AG09309 (cell line): ENCODE data around the gene PRKG1.

Source experiments
- DNase-seq: peaks from one replicate; pipeline ENCODE4 v3.0.0-alpha.2; 2010; ENCODE audit warnings: low read depth
- H3K4me3 ChIP-seq: 2 replicates; pipeline ENCODE4 v1.5.1; 2011; ENCODE audit warnings: mild to moderate bottlenecking, low read depth, low read length, moderate library complexity; ENCODE audit not compliant: control insufficient read depth
- CTCF ChIP-seq: IDR thresholded peaks from 2 replicates; pipeline ENCODE4 v1.5.1; 2011; ENCODE audit warnings: mild to moderate bottlenecking, low read depth, low read length, inconsistent platforms; ENCODE audit not compliant: insufficient read depth, control insufficient read depth; ENCODE audit errors: missing control alignments

The PRKG1 gene

DNA sequence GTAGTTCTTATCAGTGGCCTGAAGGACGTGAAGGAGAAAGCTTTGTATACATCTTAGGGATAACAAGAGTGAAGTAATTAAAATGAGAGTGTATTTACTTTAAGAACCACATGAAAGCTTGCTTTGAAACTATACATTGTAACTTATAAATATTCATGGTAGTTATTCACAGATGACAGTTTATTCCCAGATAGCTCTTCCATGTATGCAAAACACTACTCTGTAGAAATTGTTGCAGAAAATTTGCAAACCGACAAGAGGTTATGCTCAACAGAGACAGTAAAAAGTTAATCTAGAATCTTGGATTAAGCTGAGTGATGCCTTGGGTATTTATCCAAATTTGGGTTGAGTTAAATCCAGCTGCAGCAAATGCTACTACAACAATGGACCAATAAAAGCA is 301.5 kb downstream of the PRKG1 start:
- no peak for TF ChIP-seq CTCF
- no peak for DNase-seq
- no peak overlapping the region for H3K4me3 ChIP-seq

DNA sequence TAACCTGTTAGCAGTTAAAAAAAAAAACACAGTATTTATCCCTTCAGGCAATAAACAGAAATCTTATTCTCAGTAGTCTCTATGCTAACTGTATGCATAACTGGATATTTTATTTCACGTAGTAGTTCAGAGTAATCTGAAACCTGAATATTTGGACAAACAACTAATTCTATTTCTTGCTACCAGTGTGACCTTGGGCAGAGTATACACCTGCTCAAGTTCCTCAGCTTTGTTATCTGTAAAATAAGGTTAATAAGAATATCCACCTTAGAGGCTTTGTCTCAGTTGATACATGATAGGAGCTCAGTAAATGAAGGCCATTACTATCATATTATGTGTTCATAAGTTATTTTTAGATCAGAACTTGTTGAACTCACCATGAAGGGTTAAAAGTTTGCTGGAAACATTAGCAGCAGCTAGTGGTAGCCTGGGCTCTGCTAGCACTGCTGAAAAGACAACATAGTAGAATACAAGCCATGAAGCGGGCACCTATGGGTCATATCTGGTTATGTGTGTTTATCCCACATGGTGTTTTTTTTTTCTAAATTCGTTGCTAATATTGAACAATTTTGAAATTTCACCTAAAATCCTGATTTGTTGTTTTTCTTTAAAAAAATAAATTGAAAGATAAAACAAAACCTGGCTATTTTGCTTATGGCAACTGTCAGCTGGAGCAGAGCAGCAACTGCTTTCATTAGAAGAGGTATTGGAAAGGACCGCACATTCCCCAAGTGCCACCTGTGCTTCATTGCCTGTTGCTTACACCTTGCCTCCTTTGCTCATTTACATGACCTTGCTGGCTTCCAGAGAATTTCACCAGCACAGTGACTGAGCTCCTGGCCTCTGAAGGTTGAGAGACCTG is 303.0 kb downstream of the PRKG1 start:
- no peak for DNase-seq
- H3K4me3 ChIP-seq: no peak overlapping the region
- TF ChIP-seq CTCF: no peak

DNA sequence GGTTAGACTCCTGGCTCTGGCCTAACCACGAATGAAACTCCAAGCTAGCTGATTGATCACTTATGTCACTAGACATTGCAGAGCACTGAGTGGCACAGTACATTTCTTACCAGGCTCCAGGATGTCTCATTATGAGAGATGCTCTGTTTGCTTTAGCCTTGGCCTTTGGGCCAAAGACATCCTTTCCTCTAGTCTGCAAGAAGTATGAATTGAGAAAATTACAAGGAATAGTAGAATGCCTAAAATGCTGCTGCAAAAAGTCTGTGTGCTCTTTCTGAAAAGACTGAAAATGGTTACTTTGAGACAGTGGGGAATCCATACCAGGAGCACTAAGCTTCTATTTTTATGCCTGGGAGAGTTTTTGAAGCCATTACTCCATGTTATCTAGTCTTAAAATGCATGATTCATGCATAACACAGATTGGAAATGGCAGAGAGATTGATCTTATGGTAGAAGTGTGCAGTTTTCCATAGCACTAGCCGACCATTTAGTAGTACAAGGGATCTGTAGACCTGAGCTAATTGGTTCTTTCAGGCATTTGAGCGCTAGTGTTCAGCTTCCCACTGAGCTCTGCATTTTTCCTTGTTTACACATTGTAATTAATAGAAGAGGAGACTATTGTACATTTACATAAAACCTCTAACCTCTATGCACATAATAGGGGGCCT is 303.8 kb downstream of the PRKG1 start:
- TF ChIP-seq CTCF: no peak
- no peak overlapping the region for H3K4me3 ChIP-seq
- DNase-seq: no peak

GRCh38 chr10:51382181-51382580 is 307.9 kb downstream of the PRKG1 start:
- no peak for DNase-seq
- no peak overlapping the region for H3K4me3 ChIP-seq

GRCh38 chr10:51384971-51385370 is 310.7 kb downstream of the PRKG1 start:
- DNase-seq: no peak
- no peak overlapping the region for H3K4me3 ChIP-seq
- no peak for TF ChIP-seq CTCF

More at GRCh38 chr10:51382181-51382580, 307.9 kb downstream of the PRKG1 start:
- no peak for TF ChIP-seq CTCF

- no peak for DNase-seq
- no peak overlapping the region for H3K4me3 ChIP-seq
- TF ChIP-seq CTCF: no peak
These were observed 312.1 kb downstream of the PRKG1 start for GRCh38 chr10:51386248-51386885.
